Epithelial cell of esophagus (primary cell): Measurements from ENCODE around the gene ZSWIM8.
"Not testable (repeated sequence)": the region's sequence is repeated elsewhere in the genome, so short reads cannot be mapped to it uniquely, and the experiment has no call there.

ENCODE experiments used
- DNase-seq: peaks from one replicate; pipeline ENCODE4 v3.0.0; 2010; ENCODE audit warnings: low read depth
- H3K4me3 ChIP-seq: 2 replicates; pipeline ENCODE4 v1.5.1; 2011; ENCODE audit warnings: mild to moderate bottlenecking, low read length, control low read depth
- CTCF ChIP-seq: IDR thresholded peaks from 2 replicates; pipeline ENCODE4 v1.5.1; 2011; ENCODE audit warnings: low read depth, mild to moderate bottlenecking, low read length, control low read depth, inconsistent platforms; ENCODE audit not compliant: insufficient read depth; ENCODE audit errors: missing control alignments

Gene ZSWIM8

GRCh38 chr10:73827346-73828089 lies 42.1 kb downstream of the ZSWIM8 start:
- DNase-seq: peak; percentile 90
- TF ChIP-seq CTCF: no peak
- no peak overlapping the region for H3K4me3 ChIP-seq

GRCh38 chr10:73828161-73828560 lies 42.8 kb downstream of the ZSWIM8 start:
- no peak for TF ChIP-seq CTCF
- no peak overlapping the region for H3K4me3 ChIP-seq
- DNase-seq: no peak

- not testable (repeated sequence) for H3K4me3 ChIP-seq, DNase-seq
These were observed 43.7 kb downstream of the ZSWIM8 start for GRCh38 chr10:73829090-73829489.

GRCh38 chr10:73836427-73836980 lies 51.1 kb downstream of the ZSWIM8 start:
- no peak for DNase-seq
- no peak for TF ChIP-seq CTCF
- H3K4me3 ChIP-seq: no peak overlapping the region

GRCh38 chr10:73837072-73837471 lies 51.7 kb downstream of the ZSWIM8 start:
- DNase-seq: no peak
- H3K4me3 ChIP-seq: no peak overlapping the region
- no peak for TF ChIP-seq CTCF

- no peak overlapping the region for H3K4me3 ChIP-seq
- TF ChIP-seq CTCF: no peak
- no peak for DNase-seq
These were observed 52.7 kb downstream of the ZSWIM8 start for GRCh38 chr10:73838008-73838567.

GRCh38 chr10:73838827-73839226 lies 53.4 kb downstream of the ZSWIM8 start:
- no peak overlapping the region for H3K4me3 ChIP-seq
- DNase-seq: peak; percentile 71
- no peak for TF ChIP-seq CTCF
